DND-41 (cell line): ENCODE measurements around the gene VPS54.
"Not testable (repeated sequence)": the region's sequence is repeated elsewhere in the genome, so short reads cannot be mapped to it uniquely, and the experiment has no call there.

ENCODE experiments used
- ATAC-seq: fragments of 200-7000 bp; cut with Tn5 transposase; 3 replicates; pipeline ENCODE4 v1.9.1; 2021; ENCODE audit warnings: low read depth; ENCODE audit not compliant: insufficient read depth
- DNase-seq: peaks from one replicate; pipeline ENCODE4 v3.0.0-alpha.2; 2020
- H2AFZ ChIP-seq: 2 replicates; pipeline ENCODE4 v1.6.0; 2012; ENCODE audit warnings: low read depth, low read length
- H3K27ac ChIP-seq: 2 replicates; pipeline ENCODE4 v1.5.1; 2012; ENCODE audit warnings: low read length, inconsistent platforms
- H3K27me3 ChIP-seq: fragments of 200-600 bp; sonication (generic); 2 replicates; pipeline ENCODE4 v1.6.0; 2012; ENCODE audit warnings: low read length, mild to moderate bottlenecking, inconsistent platforms; ENCODE audit not compliant: insufficient read depth, poor library complexity
- H3K36me3 ChIP-seq: 2 replicates; pipeline ENCODE4 v1.5.1; 2012; ENCODE audit warnings: low read length, inconsistent platforms; ENCODE audit not compliant: insufficient read depth
- H3K4me1 ChIP-seq: 2 replicates; pipeline ENCODE4 v1.5.1; 2012; ENCODE audit warnings: mild to moderate bottlenecking, low read length; ENCODE audit not compliant: insufficient read depth
- H3K4me2 ChIP-seq: 2 replicates; pipeline ENCODE4 v1.6.0; 2012; ENCODE audit warnings: mild to moderate bottlenecking, moderate library complexity, low read length, inconsistent platforms; ENCODE audit not compliant: insufficient read depth
- H3K4me3 ChIP-seq, 2 experiments: fragments of 200-600 bp in 1 of 2; shearing (Covaris generic) in 1 of 2; 2 replicates each; pipeline ENCODE4 v1.5.1; 2012 to 2016; ENCODE audit warnings: inconsistent platforms in 2 of 2, low read length in 2 of 2, mild to moderate bottlenecking in 2 of 2, low read depth in 1 of 2, moderate library complexity in 1 of 2
- H3K79me2 ChIP-seq: 2 replicates; pipeline ENCODE4 v1.6.0; 2012; ENCODE audit warnings: low read length, inconsistent platforms; ENCODE audit not compliant: insufficient read depth
- H3K9ac ChIP-seq: 2 replicates; pipeline ENCODE4 v1.6.0; 2012; ENCODE audit warnings: low read depth, mild to moderate bottlenecking, inconsistent platforms, low read length, moderate library complexity
- H3K9me3 ChIP-seq: 2 replicates; pipeline ENCODE4 v1.5.1; 2012; ENCODE audit warnings: low read length, moderate library complexity, mild to moderate bottlenecking, inconsistent platforms; ENCODE audit not compliant: insufficient read depth, severe bottlenecking
- H4K20me1 ChIP-seq: 2 replicates; pipeline ENCODE4 v1.6.0; 2012; ENCODE audit warnings: low read length; ENCODE audit not compliant: insufficient read depth
- EZH2 ChIP-seq: IDR thresholded peaks from 3 replicates; pipeline ENCODE4 v1.6.1; 2012; ENCODE audit warnings: borderline replicate concordance, low read depth, mild to moderate bottlenecking, moderate library complexity, low read length, inconsistent platforms; ENCODE audit not compliant: severe bottlenecking
- TF ChIP-seq, protein P1 (sequence below): IDR thresholded peaks from 2 replicates; pipeline ENCODE4 v1.5.1; 2012; ENCODE audit warnings: borderline replicate concordance, low read length, moderate library complexity, mild to moderate bottlenecking; ENCODE audit not compliant: poor library complexity, severe bottlenecking; ENCODE audit errors: extremely low read depth

The VPS54 gene

DNA sequence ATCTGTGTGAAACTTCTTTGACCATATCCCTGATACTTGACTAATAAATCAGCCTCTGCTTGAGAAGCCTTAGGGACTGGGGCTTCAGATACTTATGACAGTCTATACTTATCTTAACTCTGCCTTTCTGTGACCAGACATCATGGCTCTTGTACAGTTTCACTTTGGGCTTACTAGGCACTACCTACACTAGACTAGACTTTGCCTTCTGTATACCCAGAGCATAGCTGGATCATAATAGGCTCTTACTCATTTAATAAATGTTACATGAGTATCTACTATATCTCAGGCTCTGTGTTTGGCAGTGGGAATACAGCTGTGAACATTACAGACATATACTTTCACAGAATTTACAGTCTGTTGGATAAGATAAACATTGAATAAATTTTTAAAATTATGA is 168.6 kb downstream of the VPS54 start:
- Histone ChIP-seq H2AFZ (no peak overlapping the region), H3K79me2 (peaks cover 100% of the 10 kb centered on the region), H4K20me1 (peaks cover 7% of the 10 kb centered on the region; the same call in 1 of the 2 replicates), H3K4me2 (peak overlapping the region; percentile 69), H3K4me3 (peak overlapping the region in 1 of 2 experiments; percentile 33; a peak in 1 of 4 replicates), H3K36me3 (peaks cover 22% of the 10 kb centered on the region), H3K9me3 (no peaks in the 10 kb centered on the region), H3K4me1 (peaks cover 100% of the 10 kb centered on the region), H3K9ac (peak overlapping the region; percentile 38), H3K27ac (peak overlapping the region; percentile 98), H3K27me3 (no peaks in the 10 kb centered on the region)
- DNase-seq (no peak), ATAC-seq (peak; percentile 53)
- TF ChIP-seq EZH2: no peak
- TF ChIP-seq, protein P1, sequence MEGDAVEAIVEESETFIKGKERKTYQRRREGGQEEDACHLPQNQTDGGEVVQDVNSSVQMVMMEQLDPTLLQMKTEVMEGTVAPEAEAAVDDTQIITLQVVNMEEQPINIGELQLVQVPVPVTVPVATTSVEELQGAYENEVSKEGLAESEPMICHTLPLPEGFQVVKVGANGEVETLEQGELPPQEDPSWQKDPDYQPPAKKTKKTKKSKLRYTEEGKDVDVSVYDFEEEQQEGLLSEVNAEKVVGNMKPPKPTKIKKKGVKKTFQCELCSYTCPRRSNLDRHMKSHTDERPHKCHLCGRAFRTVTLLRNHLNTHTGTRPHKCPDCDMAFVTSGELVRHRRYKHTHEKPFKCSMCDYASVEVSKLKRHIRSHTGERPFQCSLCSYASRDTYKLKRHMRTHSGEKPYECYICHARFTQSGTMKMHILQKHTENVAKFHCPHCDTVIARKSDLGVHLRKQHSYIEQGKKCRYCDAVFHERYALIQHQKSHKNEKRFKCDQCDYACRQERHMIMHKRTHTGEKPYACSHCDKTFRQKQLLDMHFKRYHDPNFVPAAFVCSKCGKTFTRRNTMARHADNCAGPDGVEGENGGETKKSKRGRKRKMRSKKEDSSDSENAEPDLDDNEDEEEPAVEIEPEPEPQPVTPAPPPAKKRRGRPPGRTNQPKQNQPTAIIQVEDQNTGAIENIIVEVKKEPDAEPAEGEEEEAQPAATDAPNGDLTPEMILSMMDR: no peak

DNA sequence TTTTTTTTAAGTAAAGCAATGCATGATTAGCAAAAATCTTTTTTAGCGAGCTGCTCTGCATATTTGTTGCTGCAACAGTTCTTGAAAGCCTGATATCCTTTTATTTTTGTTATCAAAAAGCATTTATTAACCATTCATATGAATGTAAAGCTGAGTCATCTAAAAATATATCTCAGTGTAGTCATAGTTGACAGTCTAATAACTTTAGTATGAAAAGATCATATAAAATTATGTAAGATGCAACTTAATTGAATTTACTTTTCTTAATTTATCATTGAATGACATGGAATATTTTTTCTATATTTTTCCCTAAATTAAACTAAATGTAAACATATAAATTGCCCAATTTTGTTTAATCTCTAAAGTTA is 169.0 kb downstream of the VPS54 start:
- Histone ChIP-seq H3K9ac (peak overlapping the region; percentile 38), H4K20me1 (peaks cover 10% of the 10 kb centered on the region), H3K27me3 (no peaks in the 10 kb centered on the region), H2AFZ (no peak overlapping the region), H3K36me3 (peaks cover 27% of the 10 kb centered on the region), H3K4me1 (peaks cover 100% of the 10 kb centered on the region), H3K9me3 (no peaks in the 10 kb centered on the region), H3K27ac (peak overlapping the region; percentile 98), H3K4me2 (peak overlapping the region; percentile 69), H3K4me3 (no peak overlapping the region), H3K79me2 (peaks cover 100% of the 10 kb centered on the region)
- ATAC-seq: no peak
- DNase-seq: no peak
- TF ChIP-seq, protein P1: no peak
- no peak for TF ChIP-seq EZH2

DNA sequence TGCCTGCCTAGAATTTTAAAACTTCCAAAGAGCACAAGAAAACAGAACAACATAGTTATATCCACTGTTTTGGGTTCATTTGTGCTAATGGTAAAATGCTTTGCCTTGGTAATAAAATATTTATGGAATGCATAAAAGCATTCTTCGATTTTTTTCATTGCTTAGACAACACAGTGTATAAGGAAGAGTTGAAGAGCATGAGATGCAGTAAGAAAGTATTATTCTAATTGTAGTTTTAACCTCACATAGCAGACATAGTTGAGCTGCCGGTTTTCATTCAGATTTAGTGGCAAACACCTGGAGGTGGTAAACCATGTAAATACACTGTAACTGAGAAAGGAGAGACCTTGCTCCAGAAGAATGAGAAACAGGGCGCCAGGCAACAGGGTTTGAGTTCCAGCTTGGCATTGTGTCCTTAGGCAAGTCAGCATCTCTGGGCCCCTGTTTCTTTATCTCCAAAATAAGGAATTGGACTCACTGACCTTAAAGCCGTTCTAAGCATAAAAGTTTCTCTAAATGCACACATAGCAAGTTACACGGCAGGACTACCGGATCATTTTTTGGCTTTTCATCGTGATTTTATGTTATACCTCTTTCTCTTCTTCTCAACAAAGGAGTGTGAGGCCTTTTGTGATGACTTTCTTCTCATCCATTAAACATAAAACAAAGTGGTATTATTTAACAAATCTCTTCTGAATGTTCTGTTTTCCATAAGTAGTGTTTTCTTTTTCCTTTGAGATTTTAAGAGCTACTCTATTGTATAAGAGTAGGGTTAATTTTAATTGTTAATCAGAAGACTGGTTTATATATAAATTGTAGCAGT is 169.6 kb downstream of the VPS54 start:
- TF ChIP-seq, protein P1: no peak
- TF ChIP-seq EZH2: no peak
- Histone ChIP-seq H3K9ac (peak overlapping the region; percentile 37), H3K27me3 (no peaks in the 10 kb centered on the region), H3K4me3 (peak overlapping the region in 1 of 2 experiments; percentile 26; a peak in 2 of 4 replicates), H3K79me2 (peaks cover 100% of the 10 kb centered on the region), H3K27ac (peak overlapping the region; percentile 98), H2AFZ (no peak overlapping the region), H4K20me1 (peaks cover 16% of the 10 kb centered on the region), H3K4me1 (peaks cover 100% of the 10 kb centered on the region), H3K4me2 (peak overlapping the region; percentile 69), H3K9me3 (no peaks in the 10 kb centered on the region), H3K36me3 (peaks cover 33% of the 10 kb centered on the region)
- DNase-seq (peak; percentile 41), ATAC-seq (peak; percentile 60)

DNA sequence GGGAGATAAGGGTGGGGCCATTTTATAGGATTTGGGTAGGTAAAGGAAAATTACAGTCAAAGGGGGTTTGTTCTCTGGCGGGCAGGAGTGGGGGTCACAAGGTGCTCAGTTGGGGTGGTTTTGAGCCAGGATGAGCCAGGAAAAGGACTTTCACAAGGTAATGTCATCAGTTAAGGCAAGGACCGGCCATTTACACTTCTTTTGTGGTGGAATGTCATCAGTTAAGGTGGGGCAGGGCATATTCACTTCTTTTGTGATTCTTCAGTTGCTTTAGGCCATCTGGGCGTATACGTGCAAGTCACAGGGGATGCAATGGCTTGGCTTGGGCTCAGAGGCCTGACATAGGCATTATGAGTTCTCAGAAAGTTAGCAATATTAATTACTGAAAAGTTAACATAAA is 171.7 kb downstream of the VPS54 start:
- H3K27ac ChIP-seq: peak overlapping the region; percentile 58

More for the DNA sequence above, 171.7 kb downstream of the VPS54 start:
- not testable (repeated sequence) for H3K9me3 ChIP-seq, H3K27me3 ChIP-seq, ATAC-seq, H2AFZ ChIP-seq, DNase-seq
- H3K9ac ChIP-seq: peak overlapping the region; percentile 8; the same call in 1 of the 2 replicates
- H3K4me2 ChIP-seq: peak overlapping the region; percentile 69
- H3K36me3 ChIP-seq: peaks cover 41% of the 10 kb centered on the region
- peaks cover 27% of the 10 kb centered on the region for H4K20me1 ChIP-seq
- H3K4me1 ChIP-seq: peaks cover 89% of the 10 kb centered on the region
- H3K79me2 ChIP-seq: peaks cover 100% of the 10 kb centered on the region
- peak overlapping the region in 1 of 2 experiments; percentile 26; a peak in 1 of 4 replicates for H3K4me3 ChIP-seq
